Stomach (tissue), 4 donors: ENCODE results near the gene IDI1.
"Not testable (repeated sequence)": the region's sequence is repeated elsewhere in the genome, so short reads cannot be mapped to it uniquely, and the experiment has no call there.

Experiments used
- CTCF ChIP-seq, 7 experiments: fragments of 450-650 bp in 4 of 7; fragments of 200-600 bp in 3 of 7; sonication (generic) in 3 of 7; IDR thresholded peaks; one replicate each; pipeline ENCODE4 v1.5.1; 2016 to 2019; ENCODE audit warnings: antibody characterized with exemption in 7 of 7, control low read depth in 2 of 7, mild to moderate bottlenecking in 1 of 7
- POLR2A ChIP-seq, 4 donors: fragments of 450-650 bp; IDR thresholded peaks; one replicate each; pipeline ENCODE4 v1.6.1; 2016; ENCODE audit warnings: antibody characterized with exemption in 4 of 4, control low read depth in 2 of 4, mild to moderate bottlenecking in 1 of 4, moderate library complexity in 1 of 4
- POLR2AphosphoS5 ChIP-seq, 3 donors: sonication (generic); formaldehyde crosslinking; IDR thresholded peaks; one replicate each; pipeline ENCODE4 v1.6.1; 2016; ENCODE audit warnings: antibody characterized with exemption in 3 of 3

- TF ChIP-seq POLR2AphosphoS5, CTCF, POLR2A (IDR thresholded peaks at IDR 0.05): not testable (repeated sequence)
Measured at GRCh38 chr10:1066734-1067133, 17.8 kb upstream of the IDI1 start.
